HFFc6 (cell line): ENCODE measurements around the gene MMP17. TPM values are rescaled to one million over a fixed set of nuclear protein-coding genes. Genes with fewer than 3 reads are reported as not detected.

ENCODE experiments used
- DNase-seq: peaks from one replicate; pipeline ENCODE4 v3.0.0-alpha.2; 2018
- H3K27ac Mint-ChIP-seq: 2 replicates; pipeline ENCODE4 v1.8.0; 2020; ENCODE audit warnings: mild to moderate bottlenecking, mixed read lengths
- H3K27me3 Mint-ChIP-seq: 2 replicates; pipeline ENCODE4 v1.8.0; 2021; ENCODE audit warnings: mild to moderate bottlenecking, moderate library complexity, mixed read lengths; ENCODE audit not compliant: insufficient read depth
- H3K36me3 Mint-ChIP-seq: 2 replicates; pipeline ENCODE4 v1.8.0; 2021; ENCODE audit warnings: low read depth, mixed read lengths
- H3K4me1 Mint-ChIP-seq: 2 replicates; pipeline ENCODE4 v1.8.0; 2020; ENCODE audit warnings: low read depth, mixed read lengths
- H3K4me3 Mint-ChIP-seq: 2 replicates; pipeline ENCODE4 v1.8.0; 2020; ENCODE audit warnings: mild to moderate bottlenecking, moderate library complexity, mixed read lengths
- H3K9me3 Mint-ChIP-seq: 2 replicates; pipeline ENCODE4 v1.8.0; 2020; ENCODE audit warnings: mild to moderate bottlenecking, mixed read lengths
- total RNA-seq, 6 experiments: library from RNA; stranded (reverse); fragmentation: NEBNext Ultra II Directional; extraction: Animal tissue kit (Norgen Biotek cat#: 25700); gene quantifications; 2 replicates in 1 of 6; 3 replicates in 5 of 6; pipeline ENCODE4 v1.2.3, GENCODE V29; 2021
- TF ChIP-seq, protein P1 (sequence below): fragments of 200-600 bp; sonication (generic); IDR thresholded peaks from 2 replicates; pipeline ENCODE4 v1.5.0; 2021; ENCODE audit warnings: antibody characterized with exemption, mild to moderate bottlenecking

Gene MMP17
- total RNA-seq, 6 experiments from 2014 or later, result 23.9 to 31.5 (median 26.6) TPM

DNA sequence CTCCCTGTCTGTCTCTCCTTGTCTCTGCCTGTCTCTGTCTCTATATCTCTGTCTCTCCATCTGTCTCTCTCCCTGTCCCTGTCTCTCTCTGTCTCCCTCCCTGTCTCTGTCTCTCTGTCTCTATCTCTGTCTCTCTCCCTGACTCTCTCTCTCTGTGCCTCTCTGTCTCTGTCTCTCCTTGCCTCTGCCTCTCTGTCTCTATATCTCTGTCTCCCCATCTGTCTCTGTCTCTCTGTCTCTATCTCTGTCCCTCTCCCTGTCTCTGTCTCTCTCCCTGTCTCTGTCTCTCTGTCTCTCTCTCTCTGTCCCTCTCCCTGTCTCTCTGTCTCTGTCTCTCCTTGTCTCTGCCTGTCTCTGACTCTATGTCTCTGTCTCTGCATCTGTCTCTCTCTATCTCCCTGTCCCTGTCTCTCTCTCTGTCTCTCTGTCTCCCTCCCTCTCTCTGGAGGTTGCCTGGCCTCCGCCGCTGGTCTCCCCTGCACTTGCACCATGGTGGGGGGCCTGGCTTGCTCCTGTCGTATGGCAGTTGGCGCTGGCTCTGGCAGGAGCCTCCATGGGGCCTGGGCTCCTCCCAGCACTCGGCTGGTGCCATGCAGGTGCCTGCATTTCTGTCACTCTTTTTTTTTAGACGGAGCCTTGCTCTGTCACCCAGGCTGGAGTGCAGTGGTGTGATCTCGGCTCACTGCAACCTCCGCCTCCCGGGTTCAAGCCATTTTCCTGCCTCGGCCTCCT lies 28.3 kb downstream of the MMP17 start:
- H3K27me3 Mint-ChIP-seq, result peaks cover 2% of the 10 kb centered on the region
- no peaks in the 10 kb centered on the region for H3K9me3 Mint-ChIP-seq
- TF ChIP-seq, protein P1, sequence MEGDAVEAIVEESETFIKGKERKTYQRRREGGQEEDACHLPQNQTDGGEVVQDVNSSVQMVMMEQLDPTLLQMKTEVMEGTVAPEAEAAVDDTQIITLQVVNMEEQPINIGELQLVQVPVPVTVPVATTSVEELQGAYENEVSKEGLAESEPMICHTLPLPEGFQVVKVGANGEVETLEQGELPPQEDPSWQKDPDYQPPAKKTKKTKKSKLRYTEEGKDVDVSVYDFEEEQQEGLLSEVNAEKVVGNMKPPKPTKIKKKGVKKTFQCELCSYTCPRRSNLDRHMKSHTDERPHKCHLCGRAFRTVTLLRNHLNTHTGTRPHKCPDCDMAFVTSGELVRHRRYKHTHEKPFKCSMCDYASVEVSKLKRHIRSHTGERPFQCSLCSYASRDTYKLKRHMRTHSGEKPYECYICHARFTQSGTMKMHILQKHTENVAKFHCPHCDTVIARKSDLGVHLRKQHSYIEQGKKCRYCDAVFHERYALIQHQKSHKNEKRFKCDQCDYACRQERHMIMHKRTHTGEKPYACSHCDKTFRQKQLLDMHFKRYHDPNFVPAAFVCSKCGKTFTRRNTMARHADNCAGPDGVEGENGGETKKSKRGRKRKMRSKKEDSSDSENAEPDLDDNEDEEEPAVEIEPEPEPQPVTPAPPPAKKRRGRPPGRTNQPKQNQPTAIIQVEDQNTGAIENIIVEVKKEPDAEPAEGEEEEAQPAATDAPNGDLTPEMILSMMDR, result no peak
- no peak overlapping the region for H3K4me3 Mint-ChIP-seq
- no peak for DNase-seq
- H3K36me3 Mint-ChIP-seq, result no peaks in the 10 kb centered on the region
- H3K27ac Mint-ChIP-seq, result no peak overlapping the region
- H3K4me1 Mint-ChIP-seq, result peaks cover 25% of the 10 kb centered on the region

DNA sequence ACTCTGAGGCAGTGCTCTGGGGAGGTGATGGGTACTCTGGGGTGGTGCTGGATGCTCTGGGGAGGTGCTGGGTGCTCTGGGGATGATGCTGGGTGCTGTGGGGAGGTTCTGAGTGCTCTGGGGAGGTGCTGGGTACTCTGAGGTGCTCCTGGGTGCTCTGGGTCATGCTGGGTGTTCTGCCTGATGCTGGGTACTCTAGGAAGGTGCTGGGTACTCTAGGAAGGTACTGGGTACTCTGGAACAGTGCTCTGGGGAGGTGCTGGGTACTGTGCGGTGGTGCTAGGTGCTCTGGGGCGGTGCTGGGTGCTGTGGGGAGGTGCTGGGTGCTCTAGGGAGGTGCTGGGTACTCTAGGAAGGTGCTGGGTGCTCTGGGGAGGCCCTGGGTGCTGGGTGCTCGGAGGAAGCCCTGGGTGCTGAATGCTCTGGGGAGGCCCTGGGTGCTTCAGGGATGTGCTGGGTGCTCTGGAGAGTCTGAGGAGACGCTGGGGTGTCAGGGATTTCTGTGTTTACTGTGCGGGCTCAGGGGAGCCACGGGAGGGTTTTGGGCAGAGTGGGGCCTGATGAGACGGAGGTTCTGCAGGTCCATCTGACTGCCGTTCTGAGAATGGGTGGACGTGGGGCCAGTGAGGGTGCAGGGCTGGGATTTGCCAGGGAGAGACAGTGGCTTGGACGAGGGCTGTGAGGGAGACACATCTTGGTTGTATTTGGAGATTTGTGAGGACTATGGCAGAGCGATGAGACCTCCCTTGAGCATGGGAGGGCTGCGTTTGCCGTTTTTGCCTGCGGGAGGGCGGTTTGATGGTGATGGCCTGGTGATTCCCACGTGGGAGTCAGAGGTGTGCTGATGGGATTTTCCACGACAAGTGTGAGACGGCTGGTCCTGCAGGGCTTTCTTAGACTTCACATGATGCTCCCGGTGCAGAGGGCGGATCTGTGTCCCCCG lies 30.0 kb downstream of the MMP17 start:
- Mint-ChIP-seq H3K27me3 (peaks cover 2% of the 10 kb centered on the region), H3K4me1 (peaks cover 28% of the 10 kb centered on the region), H3K27ac (no peak overlapping the region), H3K9me3 (no peaks in the 10 kb centered on the region), H3K36me3 (no peaks in the 10 kb centered on the region), H3K4me3 (no peak overlapping the region)
- TF ChIP-seq, protein P1, result no peak
- DNase-seq, result no peak

DNA sequence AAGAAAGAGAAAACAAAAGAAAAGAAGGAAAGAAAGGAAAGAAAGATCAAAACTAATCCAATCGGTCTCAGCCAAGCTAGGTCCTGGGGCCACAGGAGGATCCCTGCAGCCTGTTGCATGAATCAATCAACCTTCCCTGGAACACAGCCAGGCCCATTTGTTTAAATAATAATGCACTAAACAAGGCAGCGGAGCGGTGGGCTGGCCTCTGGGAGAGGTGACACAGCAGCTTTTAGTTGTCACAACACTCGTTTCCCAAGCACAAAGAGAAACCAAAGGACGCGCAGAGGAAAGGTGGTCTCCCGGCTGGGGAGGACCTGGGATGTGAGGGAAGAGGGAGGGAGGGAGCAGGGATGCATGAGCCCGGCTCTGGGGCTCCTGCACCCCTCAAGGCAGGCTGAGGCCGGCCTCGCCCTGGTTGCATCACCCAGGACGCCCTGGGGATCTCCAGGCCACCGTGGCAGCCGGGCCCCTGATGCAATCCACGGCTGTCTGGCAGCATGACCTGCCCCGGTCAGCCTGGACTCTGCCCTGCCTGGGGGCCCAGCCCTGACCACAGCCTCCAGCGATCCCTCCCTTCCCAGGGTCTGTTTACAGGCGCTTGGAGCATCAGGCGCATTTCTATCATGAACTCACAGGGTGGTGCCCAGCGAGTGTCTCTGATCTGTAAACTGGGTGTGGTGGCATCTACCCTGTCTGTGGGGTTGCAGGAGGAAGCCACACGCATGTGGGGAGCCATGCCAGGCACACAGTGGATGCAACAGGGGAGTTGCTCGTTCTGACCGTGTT lies 32.5 kb downstream of the MMP17 start:
- Mint-ChIP-seq H3K4me1 (peaks cover 39% of the 10 kb centered on the region), H3K27ac (peak overlapping the region; percentile 89; the same call in 1 of the 2 replicates), H3K36me3 (no peaks in the 10 kb centered on the region), H3K27me3 (peaks cover 2% of the 10 kb centered on the region), H3K9me3 (no peaks in the 10 kb centered on the region), H3K4me3 (peak overlapping the region; percentile 54; the same call in 1 of the 2 replicates)
- DNase-seq, result peak; percentile 66
- TF ChIP-seq, protein P1, result no peak

DNA sequence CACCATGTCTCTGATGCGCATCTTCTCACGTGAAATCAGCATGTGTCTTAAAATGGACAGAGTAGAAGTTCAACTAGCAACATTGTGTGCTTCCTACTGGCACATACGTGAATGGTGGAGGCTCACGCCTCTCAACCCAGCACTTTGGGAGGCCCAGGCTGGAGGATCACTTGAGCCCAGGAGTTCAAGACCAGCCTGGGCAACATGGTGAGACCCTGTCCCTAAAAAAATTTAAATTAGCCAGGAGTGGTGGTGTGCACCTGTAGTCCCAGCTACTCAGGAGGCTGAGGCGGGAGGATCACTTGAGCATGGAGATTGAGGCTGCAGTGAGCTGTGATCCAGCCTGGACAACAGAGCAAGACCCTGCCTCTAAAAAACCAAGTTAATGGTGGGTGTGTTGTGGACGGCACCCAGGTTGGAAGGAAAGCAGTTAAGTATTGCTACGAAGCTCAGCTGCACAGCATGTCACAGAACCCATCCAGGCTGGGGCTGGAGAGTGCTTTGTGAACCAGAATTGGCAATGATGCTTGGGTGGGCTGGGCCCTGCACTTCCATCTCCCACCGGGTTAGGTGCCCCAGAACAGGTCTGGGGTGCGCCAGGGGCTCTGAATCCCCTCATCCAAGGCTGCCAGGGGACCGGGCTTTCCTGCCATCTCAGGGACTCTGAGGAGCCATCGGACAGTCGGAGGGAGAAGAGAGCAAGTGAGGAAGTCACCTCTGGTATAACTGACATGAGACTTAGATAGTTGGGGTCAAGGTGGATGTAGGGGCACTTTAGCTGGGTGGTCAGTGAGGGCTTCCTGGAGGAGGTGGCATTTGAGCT lies 33.3 kb downstream of the MMP17 start:
- no peaks in the 10 kb centered on the region; the same call in none of the 2 replicates for H3K27me3 Mint-ChIP-seq
- H3K4me3 Mint-ChIP-seq, result no peak overlapping the region; the same call in 1 of the 2 replicates
- H3K36me3 Mint-ChIP-seq, result no peaks in the 10 kb centered on the region
- H3K4me1 Mint-ChIP-seq, result peaks cover 33% of the 10 kb centered on the region
- no peak for DNase-seq
- H3K9me3 Mint-ChIP-seq, result no peaks in the 10 kb centered on the region
- TF ChIP-seq, protein P1, result no peak
- H3K27ac Mint-ChIP-seq, result peak overlapping the region; percentile 89; the same call in 1 of the 2 replicates
